Left renal cortex interstitium (tissue), 4 donors: ENCODE results near the gene PHC2. TPM values are rescaled to one million over a fixed set of nuclear protein-coding genes. Genes with fewer than 3 reads are reported as not detected.

ENCODE experiments used
- DNase-seq, 4 donors: peaks; one replicate each; pipeline ENCODE4 v3.0.0-alpha.2; 2013; ENCODE audit warnings: low read depth in 4 of 4, low spot score in 2 of 4, missing footprints in 1 of 4
- polyA plus RNA-seq, 4 donors: library from polyadenylated mRNA; unstranded; fragments of 120-200 nt; gene quantifications; one replicate each; pipeline ENCODE4 v1.2.1, GENCODE V29; 2013; ENCODE audit not compliant: insufficient read length in 4 of 4

The PHC2 gene
- polyA plus RNA-seq, 4 donors: 93.9 to 130 (median 117) TPM

GRCh38 chr1:33454646-33455282 lies 23.9 kb upstream of the PHC2 start:
- no peak for DNase-seq

- DNase-seq: no peak
Observed at GRCh38 chr1:33446590-33446989, 15.7 kb upstream of the PHC2 start.

- DNase-seq: no peak
Observed at GRCh38 chr1:33445108-33445507, 14.2 kb upstream of the PHC2 start.

- DNase-seq: peak in 2 of 4 donors; percentile 56 to 63
Observed at GRCh38 chr1:33443705-33444180, 12.8 kb upstream of the PHC2 start.

GRCh38 chr1:33443080-33443704 lies 12.3 kb upstream of the PHC2 start:
- no peak for DNase-seq

GRCh38 chr1:33442141-33442540 lies 11.2 kb upstream of the PHC2 start:
- no peak for DNase-seq

GRCh38 chr1:33441088-33441745 lies 10.3 kb upstream of the PHC2 start:
- DNase-seq: no peak

GRCh38 chr1:33439662-33440061 lies 8.8 kb upstream of the PHC2 start:
- DNase-seq: no peak

GRCh38 chr1:33438364-33439160 lies 7.7 kb upstream of the PHC2 start:
- DNase-seq: no peak

GRCh38 chr1:33436557-33437285 lies 5.8 kb upstream of the PHC2 start:
- no peak for DNase-seq

GRCh38 chr1:33435096-33435820 lies 4.4 kb upstream of the PHC2 start:
- no peak for DNase-seq

- DNase-seq: no peak
Observed at GRCh38 chr1:33434363-33434750, 3.5 kb upstream of the PHC2 start.

- peak in 2 of 4 donors; percentile 45 to 46 for DNase-seq
Observed at GRCh38 chr1:33433509-33434362, 2.8 kb upstream of the PHC2 start.

GRCh38 chr1:33429856-33430691 lies 821 bp downstream of the PHC2 start:
- DNase-seq: no peak

GRCh38 chr1:33429332-33429731 lies 1.6 kb downstream of the PHC2 start:
- no peak for DNase-seq

- no peak for DNase-seq
Observed at GRCh38 chr1:33428661-33429060, 2.2 kb downstream of the PHC2 start.

- DNase-seq: no peak
Observed at GRCh38 chr1:33426916-33427315, 4.0 kb downstream of the PHC2 start.

- DNase-seq: no peak
Observed at GRCh38 chr1:33425900-33426299, 5.0 kb downstream of the PHC2 start.
